Cerebellar cortex (tissue), 1 donor: ENCODE results near the gene IFT57.
A peak's percentile ranks its signal among the peaks of the same experiment; 100 is the strongest.
"Not testable (repeated sequence)": the region's sequence is repeated elsewhere in the genome, so short reads cannot be mapped to it uniquely, and the experiment has no call there.

Experiments
- DNase-seq: peaks from one replicate; pipeline ENCODE4 v3.0.0-alpha.2; 2015; ENCODE audit warnings: low spot score

Gene IFT57

GRCh38 chr3:108221911-108222852, at the start of gene IFT57:
TSS of gene IFT57 (minus strand) at chr3:108222424. CDS start at chr3:108222322, 102 bp downstream.
- DNase-seq = peak; percentile 99

DNA sequence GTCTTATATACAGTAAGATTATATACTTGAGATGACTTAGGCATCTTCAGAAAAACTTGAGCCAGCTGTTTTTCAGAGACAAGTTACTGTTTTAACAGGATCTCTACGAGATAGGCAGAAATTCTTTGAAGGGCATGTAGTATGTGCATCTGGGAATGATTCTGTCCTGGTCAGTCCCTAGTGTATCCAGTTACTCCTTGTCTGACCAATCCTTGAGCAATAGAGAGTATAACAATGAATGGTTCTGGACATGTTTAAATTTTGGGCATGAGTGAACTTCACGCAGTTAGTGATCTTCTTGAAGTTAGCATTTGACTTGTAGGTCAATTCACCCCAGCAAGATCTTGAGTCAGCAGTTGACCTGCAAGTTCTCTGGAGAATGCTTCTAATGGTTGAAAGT, 49.4 kb upstream of the IFT57 start:
- DNase-seq = no peak

DNA sequence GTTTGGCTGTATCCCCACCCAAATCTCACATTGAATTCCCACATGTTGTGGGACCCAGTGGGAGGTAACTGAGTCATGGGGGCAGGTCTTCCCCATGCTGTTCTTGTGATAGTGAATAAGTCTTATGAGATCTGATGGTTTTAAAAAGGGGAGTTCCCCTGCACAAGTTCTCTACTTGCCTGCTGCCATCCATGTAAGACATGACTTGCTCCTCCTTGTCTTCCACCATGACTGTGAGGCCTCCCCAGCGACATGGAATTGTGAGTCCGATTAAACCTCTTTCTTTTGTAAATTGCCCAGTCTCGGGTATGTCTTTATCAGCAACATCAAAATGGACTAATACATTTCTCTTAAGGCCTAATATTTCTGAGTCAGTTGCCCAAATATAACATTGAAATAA, 46.0 kb upstream of the IFT57 start:
- not testable (repeated sequence) for DNase-seq

DNA sequence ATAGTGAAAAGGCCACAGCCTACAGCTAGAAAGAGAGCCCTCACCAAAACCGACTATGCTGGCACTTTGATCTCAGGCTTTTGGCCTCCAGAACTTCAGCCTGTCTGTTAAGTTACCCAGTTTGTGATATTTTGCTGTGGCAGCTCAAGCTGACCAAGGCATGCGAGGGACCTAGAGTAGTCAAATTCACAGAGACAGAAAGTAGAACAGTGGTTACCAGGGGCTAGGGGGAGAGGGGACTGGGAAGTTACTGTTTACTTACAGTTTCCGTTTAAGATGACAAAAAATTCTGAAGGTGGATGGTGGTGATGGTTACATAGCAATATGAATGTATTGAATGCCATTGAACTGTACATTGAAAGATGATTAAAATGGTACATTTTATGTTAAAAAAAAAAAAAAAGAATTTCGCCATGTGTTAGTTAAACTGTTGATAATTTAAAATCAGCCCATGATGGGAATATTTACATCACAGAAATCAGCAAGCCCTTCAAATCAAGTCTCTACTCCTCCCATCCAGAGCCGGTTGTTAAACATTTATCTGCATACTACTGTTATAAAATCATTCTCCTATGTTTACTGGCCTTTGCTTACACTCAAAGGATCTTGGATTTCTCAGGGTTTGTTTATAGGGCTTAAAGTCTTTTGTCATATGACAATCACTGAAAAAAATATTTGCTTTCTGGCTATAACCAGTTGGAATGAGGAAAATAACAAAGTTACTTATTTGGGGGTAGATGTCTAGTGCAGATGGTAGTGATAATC, 42.5 kb upstream of the IFT57 start:
- DNase-seq = not testable (repeated sequence)

GRCh38 chr3:108255131-108255530, 32.9 kb upstream of the IFT57 start:
- no peak for DNase-seq

GRCh38 chr3:108251844-108252243, 29.6 kb upstream of the IFT57 start:
- DNase-seq = no peak

DNA sequence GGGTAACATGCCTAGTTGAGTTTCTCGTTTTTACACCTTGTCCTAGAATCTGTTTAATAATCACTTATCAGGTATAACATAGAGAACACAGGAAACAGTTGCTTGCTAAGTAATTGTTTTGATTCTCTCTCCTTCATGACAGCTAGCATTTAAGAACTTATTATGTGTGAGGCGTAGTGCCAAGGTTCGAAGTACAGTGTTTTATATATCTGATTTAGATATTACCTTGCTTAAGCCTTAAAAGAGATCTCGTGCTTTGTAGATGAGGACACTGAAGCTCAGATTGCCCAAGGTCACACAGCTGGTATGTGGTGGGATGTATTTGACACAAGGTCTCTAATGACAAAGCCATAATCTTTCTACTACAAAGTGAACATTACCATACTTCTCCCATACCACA, 29.0 kb upstream of the IFT57 start:
- no peak for DNase-seq

DNA sequence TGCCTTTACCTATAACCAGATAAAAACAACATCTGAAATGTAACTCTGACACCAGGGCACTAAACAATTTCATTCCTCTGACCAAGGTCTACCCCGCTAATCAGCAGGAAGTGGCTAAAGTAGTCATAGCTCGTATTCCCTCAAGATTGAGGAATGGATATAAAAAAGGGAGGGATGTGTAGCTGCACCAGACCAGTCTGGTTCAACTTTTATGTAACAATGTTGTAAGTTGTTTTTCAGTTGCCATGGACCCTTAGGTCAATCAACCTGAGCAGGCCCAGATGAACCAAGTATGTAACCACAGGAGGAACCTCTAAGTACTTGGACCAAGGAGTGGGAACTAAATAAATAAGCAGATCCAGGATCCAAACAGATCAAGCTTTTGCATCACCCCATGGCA, 28.4 kb upstream of the IFT57 start:
- DNase-seq = no peak

GRCh38 chr3:108243243-108243642, 21.0 kb upstream of the IFT57 start:
- DNase-seq = no peak

GRCh38 chr3:108242776-108243175, 20.6 kb upstream of the IFT57 start:
- no peak for DNase-seq

GRCh38 chr3:108241721-108242120, 19.5 kb upstream of the IFT57 start:
- DNase-seq = no peak

DNA sequence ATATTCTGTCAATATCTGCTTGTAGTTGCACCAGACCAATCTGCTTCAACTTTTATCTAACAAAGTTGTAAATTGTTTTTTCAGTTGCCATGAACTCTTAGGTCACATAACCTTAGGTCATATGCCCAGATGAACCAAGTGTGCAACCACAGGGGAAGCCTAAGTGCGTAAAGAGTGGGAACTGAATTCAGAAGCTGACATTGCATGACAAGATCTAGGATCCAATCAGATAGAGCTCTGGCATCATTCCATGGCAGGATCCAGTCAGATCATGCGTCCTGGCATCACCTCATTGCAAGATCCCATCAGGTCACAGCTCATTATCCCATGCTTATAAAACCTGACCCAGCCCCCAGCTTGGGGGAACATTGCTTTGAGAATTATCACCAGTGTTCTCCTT, 18.9 kb upstream of the IFT57 start:
- no peak for DNase-seq

DNA sequence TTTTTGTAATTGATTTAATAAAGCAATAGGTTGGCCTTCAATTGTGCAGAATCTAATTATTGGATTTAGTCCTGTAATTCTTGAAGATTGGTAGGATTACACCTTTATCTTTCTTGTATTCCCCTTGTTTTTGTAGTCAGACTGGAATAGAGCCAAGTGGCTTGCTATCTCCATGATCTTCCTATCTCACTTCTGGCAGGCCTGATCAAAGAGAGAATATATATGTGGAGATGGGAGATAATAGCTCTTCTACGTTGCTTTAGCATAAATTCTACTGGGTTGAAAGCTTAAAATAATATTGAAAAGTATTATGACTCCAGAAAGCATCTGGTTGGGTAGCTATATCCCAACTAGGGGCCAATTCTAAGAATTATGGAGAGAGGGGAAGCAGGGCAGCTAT, 16.9 kb upstream of the IFT57 start:
- DNase-seq = no peak

DNA sequence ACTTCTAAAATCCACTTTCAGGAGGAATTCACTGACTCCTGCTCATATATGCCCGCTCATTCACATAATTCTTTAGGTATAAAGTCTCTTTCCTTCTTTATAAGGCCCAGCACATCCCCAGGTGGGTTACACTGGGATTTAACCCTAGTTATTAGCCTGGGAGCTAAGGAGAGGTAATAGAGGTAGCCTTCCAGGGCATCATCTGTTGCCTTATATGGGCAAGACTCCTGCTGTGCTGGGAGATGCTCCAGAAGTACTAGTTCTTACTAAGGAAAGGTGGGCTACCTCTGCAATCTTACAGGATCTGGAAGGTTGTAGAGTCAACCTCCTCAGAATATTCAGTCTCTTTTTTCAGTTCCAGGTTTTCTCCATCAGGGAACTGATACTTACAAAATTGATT, 13.1 kb upstream of the IFT57 start:
- DNase-seq = no peak

- no peak for DNase-seq
Measured at GRCh38 chr3:108234387-108234957, 12.2 kb upstream of the IFT57 start.

DNA sequence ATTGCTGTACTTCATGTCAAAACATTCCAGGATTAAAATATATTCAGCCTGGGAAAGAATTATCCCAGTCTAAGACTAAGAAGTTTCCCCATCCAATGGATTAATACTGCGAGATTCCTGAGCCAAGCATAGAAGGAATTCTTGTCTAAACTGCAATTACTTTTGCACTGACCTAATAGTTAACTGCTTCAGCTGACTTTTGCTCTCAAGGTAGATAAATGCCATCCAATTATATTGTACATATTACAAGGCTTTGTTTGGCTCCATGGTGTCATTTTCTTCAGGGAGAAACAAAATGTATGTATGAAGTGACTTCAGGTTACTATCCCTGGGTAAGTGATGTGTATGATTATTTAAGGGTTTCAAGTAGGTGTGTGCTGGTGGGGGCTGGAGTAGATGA, 6.1 kb upstream of the IFT57 start:
- no peak for DNase-seq

DNA sequence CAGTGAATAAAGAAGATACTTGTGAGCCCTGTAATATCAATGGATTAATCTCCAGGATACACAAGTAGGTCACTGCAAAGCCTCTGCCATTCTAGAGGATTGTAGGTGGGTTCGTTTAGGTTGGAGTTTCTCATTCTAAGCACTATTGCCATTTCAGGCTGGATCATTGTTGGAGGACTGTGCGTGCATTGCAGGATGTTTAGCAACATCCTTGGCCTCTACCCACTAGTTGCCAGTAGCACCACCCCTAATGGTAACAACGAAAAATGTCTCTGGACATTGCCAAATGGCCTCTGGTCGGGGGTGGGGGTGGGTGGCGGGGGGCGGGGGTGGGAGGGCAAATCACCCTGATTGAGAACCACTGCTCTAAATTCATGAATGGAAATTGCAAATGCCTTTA, 4.9 kb upstream of the IFT57 start:
- no peak for DNase-seq

DNA sequence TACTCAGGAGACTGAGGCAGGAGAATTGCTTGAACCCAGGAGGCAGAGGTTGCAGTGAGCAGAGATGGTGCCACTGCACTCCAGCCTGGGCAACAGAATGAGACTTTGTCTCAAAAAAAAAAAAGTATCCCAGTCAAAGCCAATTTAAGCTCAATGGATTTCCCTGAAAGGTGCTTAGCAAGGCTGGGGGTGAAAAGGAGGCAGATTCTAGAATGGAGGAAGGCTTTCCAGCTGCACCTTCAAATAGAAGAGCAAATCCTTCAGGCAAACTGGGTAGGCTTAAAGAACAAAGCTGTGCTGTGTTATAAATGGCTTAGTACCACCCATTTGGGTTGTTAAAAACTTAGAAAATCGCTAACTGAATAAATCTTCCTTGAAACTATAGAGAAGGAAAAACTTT, 3.0 kb upstream of the IFT57 start:
- no peak for DNase-seq

GRCh38 chr3:108223928-108224327, 1.7 kb upstream of the IFT57 start:
- no peak for DNase-seq

- no peak for DNase-seq
Measured at GRCh38 chr3:108222853-108223565, 785 bp upstream of the IFT57 start.

DNA sequence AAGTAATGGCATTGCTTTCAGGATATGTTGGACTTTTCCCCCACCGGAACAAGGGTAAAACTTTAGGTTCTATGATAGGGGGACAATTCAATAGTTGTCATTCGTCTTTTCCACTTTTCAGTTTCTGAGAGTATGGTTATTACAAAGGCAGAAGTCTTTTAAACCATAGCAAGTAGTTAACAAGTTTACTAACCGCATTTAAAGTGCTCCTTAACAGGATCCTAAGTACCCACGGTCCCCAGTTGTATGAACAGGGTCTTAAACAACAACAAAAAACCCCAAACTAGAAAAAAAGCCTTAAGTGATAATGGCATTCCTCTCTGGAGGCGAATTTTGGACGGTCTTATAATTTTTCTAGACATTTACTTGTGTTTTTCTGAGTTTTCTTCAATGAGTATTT, 831 bp downstream of the IFT57 start:
- peak; percentile 11 for DNase-seq

GRCh38 chr3:108219336-108219735, 2.9 kb downstream of the IFT57 start:
- no peak for DNase-seq
